ENCODE measurements around the gene HTR3B.
"Not testable (repeated sequence)": the region's sequence is repeated elsewhere in the genome, so short reads cannot be mapped to it uniquely, and the experiment has no call there.

HTR3B gene

GRCh38 chr11:113946162-113946561 is 41.6 kb downstream of the HTR3B start:
- not testable (repeated sequence) for DNase-seq (ENCODE audit: low read depth)

- DNase-seq (ENCODE audit: low read depth), result no peak
Observed at GRCh38 chr11:113947994-113948393, 43.4 kb downstream of the HTR3B start.

- no peak for DNase-seq (ENCODE audit: low read depth)
Observed at GRCh38 chr11:113949891-113950290, 45.3 kb downstream of the HTR3B start.

- no peak for DNase-seq (ENCODE audit: low read depth)
Observed at GRCh38 chr11:113951537-113951936, 46.9 kb downstream of the HTR3B start.

GRCh38 chr11:113952070-113952469 is 47.5 kb downstream of the HTR3B start:
- no peak for DNase-seq (ENCODE audit: low read depth)

- no peak for DNase-seq (ENCODE audit: low read depth)
Observed at GRCh38 chr11:113952588-113952987, 48.0 kb downstream of the HTR3B start.

GRCh38 chr11:113954235-113954634 is 49.6 kb downstream of the HTR3B start:
- no peak for DNase-seq (ENCODE audit: low read depth)

- no peak for DNase-seq (ENCODE audit: low read depth)
Observed at GRCh38 chr11:113956986-113957385, 52.4 kb downstream of the HTR3B start.

- DNase-seq (ENCODE audit: low read depth), result no peak
Observed at GRCh38 chr11:113960702-113961330, 56.2 kb downstream of the HTR3B start.

- no peak for DNase-seq (ENCODE audit: low read depth)
Observed at GRCh38 chr11:113967361-113967760, 62.8 kb downstream of the HTR3B start.

GRCh38 chr11:113971506-113972195 is 67.1 kb downstream of the HTR3B start:
- no peak for DNase-seq (ENCODE audit: low read depth)

GRCh38 chr11:113974741-113975470 is 70.3 kb downstream of the HTR3B start, which contains the start of gene HTR3A:
Gene HTR3A, plus strand, starts transcription at chr11:113975108. Its CDS starts 218 bp downstream, at chr11:113975326.
- DNase-seq (ENCODE audit: low read depth), result no peak

- DNase-seq (ENCODE audit: low read depth), result no peak
Observed at GRCh38 chr11:113977071-113977490, 72.5 kb downstream of the HTR3B start.

- no peak for DNase-seq (ENCODE audit: low read depth)
Observed at GRCh38 chr11:113977701-113978100, 73.1 kb downstream of the HTR3B start.

GRCh38 chr11:113979431-113979830 is 74.8 kb downstream of the HTR3B start:
- DNase-seq (ENCODE audit: low read depth), result no peak

GRCh38 chr11:113980785-113981184 is 76.2 kb downstream of the HTR3B start:
- DNase-seq (ENCODE audit: low read depth), result no peak

GRCh38 chr11:113982306-113982705 is 77.7 kb downstream of the HTR3B start:
- DNase-seq (ENCODE audit: low read depth), result no peak

GRCh38 chr11:113984781-113985180 is 80.2 kb downstream of the HTR3B start:
- no peak for DNase-seq (ENCODE audit: low read depth)

- no peak for DNase-seq (ENCODE audit: low read depth)
Observed at GRCh38 chr11:113985906-113986305, 81.3 kb downstream of the HTR3B start.

- no peak for DNase-seq (ENCODE audit: low read depth)
Observed at GRCh38 chr11:113986351-113987140, 82.0 kb downstream of the HTR3B start.

- no peak for DNase-seq (ENCODE audit: low read depth)
Observed at GRCh38 chr11:113989381-113989780, 84.8 kb downstream of the HTR3B start.

GRCh38 chr11:113989916-113990315 is 85.3 kb downstream of the HTR3B start:
- no peak for DNase-seq (ENCODE audit: low read depth)
